GM12878 (cell line): ENCODE data around the gene ANXA11. TPM values are rescaled to one million over a fixed set of nuclear protein-coding genes. Genes with fewer than 3 reads are reported as not detected.

ENCODE experiments used
- ATAC-seq: fragments of 200-7000 bp; cut with Tn5 transposase; 3 replicates; pipeline ENCODE4 v1.9.1; 2020; ENCODE audit warnings: mild to moderate bottlenecking, moderate library complexity
- BruUV-seq: library from RNA; stranded (reverse); fragments of 400-500 nt; replicated peaks from 2 replicates; lab custom pipeline; 2021; lab: Mats Ljungman, UMichigan
- CTCF ChIA-PET: fragments of 300-600 bp; sonication (Branson Sonifier 250); formaldehyde crosslinking; extraction: SDS; loops from one replicate; lab custom pipeline; 2021; ENCODE audit warnings: inconsistent platforms; lab: Yijun Ruan, JAX
- POLR2A ChIA-PET: fragments of 350-600 bp; formaldehyde crosslinking; extraction: SDS; loops from one replicate; lab custom pipeline; 2021; ENCODE audit warnings: inconsistent platforms; lab: Charles Lee
- RAD21 ChIA-PET: fragments of 300-600 bp; sonication (Branson Sonifier 250); formaldehyde crosslinking; loops from one replicate; lab custom pipeline; 2023; ENCODE audit warnings: antibody characterized with exemption; ENCODE audit not compliant: unreplicated experiment; lab: Charles Lee
- SMC1A ChIA-PET: fragments of 300-600 bp; sonication (Branson Sonifier 250); formaldehyde crosslinking; loops from one replicate; lab custom pipeline; 2023; ENCODE audit not compliant: unreplicated experiment, uncharacterized antibody; lab: Charles Lee
- DNase-seq: peaks from one replicate; pipeline ENCODE4 v3.0.0-alpha.2; 2011; ENCODE audit warnings: low read depth, low spot score
- FAIRE-seq: peaks from 3 replicates; lab custom pipeline; 2011; peaks lifted over from hg19 to GRCh38; lab: Jason Lieb, UNC
- H2AFZ ChIP-seq: 2 replicates; pipeline ENCODE4 v1.6.0; 2011; ENCODE audit warnings: low read depth, low read length, control low read depth; ENCODE audit not compliant: control insufficient read depth
- H3K27ac ChIP-seq: 2 replicates; pipeline ENCODE4 v1.5.1; 2011; ENCODE audit warnings: control low read depth; ENCODE audit not compliant: control insufficient read depth, insufficient read depth
- H3K27me3 ChIP-seq, 2 experiments: replicated peaks in 1 of 2; 2 replicates each; pipeline versions ENCODE4 v1.6.0 to v1.6.1; 2011; ENCODE audit warnings: low read length in 1 of 2; ENCODE audit not compliant: control insufficient read depth in 2 of 2, insufficient read depth in 2 of 2
- H3K36me3 ChIP-seq, 2 experiments: 2 replicates each; pipeline ENCODE4 v1.5.1; 2011; ENCODE audit warnings: low read length in 1 of 2; ENCODE audit not compliant: control insufficient read depth in 2 of 2, insufficient read depth in 2 of 2
- H3K4me1 ChIP-seq: 2 replicates; pipeline ENCODE4 v1.6.1; 2011; ENCODE audit warnings: mild to moderate bottlenecking, low read length, moderate library complexity, mixed read lengths; ENCODE audit not compliant: control insufficient read depth, insufficient read depth
- H3K4me2 ChIP-seq: 2 replicates; pipeline ENCODE4 v1.6.0; 2011; ENCODE audit warnings: control low read depth; ENCODE audit not compliant: control insufficient read depth, insufficient read depth
- H3K4me3 ChIP-seq: fragments of 200-600 bp; sonication (generic); 2 replicates; pipeline ENCODE4 v1.5.1; 2016
- H3K79me2 ChIP-seq: 2 replicates; pipeline ENCODE4 v1.6.0; 2011; ENCODE audit warnings: low read length; ENCODE audit not compliant: control insufficient read depth, insufficient read depth
- H3K9ac ChIP-seq: 2 replicates; pipeline ENCODE4 v1.8.0; 2011; ENCODE audit warnings: low read length, control low read depth, mixed read lengths; ENCODE audit not compliant: control insufficient read depth, insufficient read depth
- H3K9me3 ChIP-seq: replicated peaks from 3 replicates; pipeline ENCODE4 v1.5.1; 2011; ENCODE audit warnings: mild to moderate bottlenecking, low read length; ENCODE audit not compliant: control insufficient read depth, insufficient read depth
- H4K20me1 ChIP-seq: 2 replicates; pipeline ENCODE4 v1.6.0; 2011; ENCODE audit not compliant: control insufficient read depth, insufficient read depth
- CBX5 ChIP-seq: sonication (generic); IDR thresholded peaks from 2 replicates; pipeline ENCODE4 v1.6.1; 2016; ENCODE audit warnings: low read depth, moderate library complexity, mild to moderate bottlenecking, inconsistent platforms
- EP300 ChIP-seq, 2 experiments: fragments of 150-350 bp in 1 of 2; IDR thresholded peaks; 2 replicates each; pipeline ENCODE4 v1.6.1; 2011 to 2012; ENCODE audit warnings: low read depth in 2 of 2, low read length in 2 of 2, borderline replicate concordance in 1 of 2, improper control_type of control experiment in 1 of 2, inconsistent platforms in 1 of 2; ENCODE audit not compliant: control insufficient read depth in 1 of 2
- MYB ChIP-seq: fragments of 150-350 bp; IDR thresholded peaks from 2 replicates; pipeline ENCODE4 v1.6.1; 2014; ENCODE audit warnings: mild to moderate bottlenecking, low read depth, low read length, borderline replicate concordance
- NFIC ChIP-seq: IDR thresholded peaks from 2 replicates; pipeline ENCODE4 v1.6.1; 2012; ENCODE audit warnings: low read depth, mild to moderate bottlenecking, inconsistent platforms, low read length, moderate library complexity
- POLR2A ChIP-seq: IDR thresholded peaks from 2 replicates; pipeline ENCODE4 v1.6.1; 2011; ENCODE audit warnings: low read depth, mild to moderate bottlenecking, low read length
- ZNF207 ChIP-seq: fragments of 450-650 bp; IDR thresholded peaks from 2 replicates; pipeline ENCODE4 v1.6.1; 2014; ENCODE audit warnings: antibody characterized with exemption, mild to moderate bottlenecking, borderline replicate concordance
- ZNF24 ChIP-seq: fragments of 450-650 bp; IDR thresholded peaks from 2 replicates; pipeline ENCODE4 v1.6.1; 2017; ENCODE audit warnings: antibody characterized with exemption, mild to moderate bottlenecking
- WGBS: methylation state at CpG from one replicate; pipeline ENCODE4 v1.1.6; 2016; ENCODE audit warnings: low lambda C conversion rate; ENCODE audit not compliant: insufficient replicate concordance, insufficient coverage; ENCODE audit errors: missing lambda C conversion rate; 5-methylcytosine and 5-hydroxymethylcytosine counted together
- in situ Hi-C: fragments of 300-500 bp; cut with MboI; formaldehyde crosslinking; loops from 9 replicates; pipeline ENCODE4 v1.14.3; 2018; ENCODE audit warnings: mixed read lengths
- intact Hi-C: fragments of 100-400 bp; cut with micrococcal nuclease; formaldehyde crosslinking; loops from one replicate; pipeline ENCODE4 v1.14.2; 2022; ENCODE audit not compliant: unreplicated experiment
- polyA plus RNA-seq, 11 experiments: library from polyadenylated mRNA; depleted of rRNA in 4 of 11; unstranded in 6 of 11; stranded (reverse) in 5 of 11; fragments of >200 nt; fragmentation: Nextera tagmentation in 4 of 11; fragmentation: Illumina TruSeq in 1 of 11; extraction: Ambion mirVana in 4 of 11; extraction: Trizol in 1 of 11; gene quantifications; 1 replicate in 1 of 11; 2 replicates in 10 of 11; pipeline versions ENCODE4 v1.2.1 to v1.2.3, GENCODE V29; 2011 to 2016; ENCODE audit warnings: inconsistent platforms in 2 of 11, missing spikeins in 2 of 11, low read depth in 1 of 11
- total RNA-seq, 4 experiments: library from RNA; depleted of rRNA in 3 of 4; stranded (reverse); fragments of >200 nt in 3 of 4; fragmentation: Illumina TruSeq in 1 of 4; extraction: Trizol in 1 of 4; gene quantifications; 2 replicates each; pipeline versions ENCODE4 v1.2.1 to v1.2.3, GENCODE V29; 2013 to 2021
- TF ChIP-seq, protein P1 (sequence below): fragments of 450-650 bp; IDR thresholded peaks from 2 replicates; pipeline ENCODE4 v1.6.1; 2014; ENCODE audit warnings: mild to moderate bottlenecking

Gene ANXA11
- total and polyA plus RNA-seq, 10 of the 15 experiments (the other 5 are each of a cell fraction or from before 2014, with no cell fraction given), result 25.0 to 129 (median 72.2) TPM

DNA sequence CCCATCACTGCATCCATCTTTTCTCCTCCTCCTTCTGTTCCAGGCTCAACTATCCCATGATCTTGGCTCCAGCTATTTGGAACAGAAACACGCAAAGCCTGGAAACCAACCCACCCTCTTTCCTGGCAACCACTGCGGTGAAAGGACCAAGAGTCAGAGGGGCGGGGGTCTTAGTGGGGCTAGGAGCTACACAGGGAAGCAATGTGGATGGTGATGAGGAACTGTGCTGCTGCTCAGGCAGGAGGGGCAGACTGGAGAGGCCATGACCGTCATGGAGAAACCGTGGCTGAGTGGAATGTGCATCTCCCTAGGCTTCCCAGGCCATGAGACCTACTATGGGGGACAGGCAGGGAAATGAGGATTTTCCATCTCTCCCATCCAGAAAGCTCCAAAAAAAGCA lies 47.2 kb downstream of the ANXA11 start (continued):
- no peak for TF ChIP-seq ZNF24

DNA sequence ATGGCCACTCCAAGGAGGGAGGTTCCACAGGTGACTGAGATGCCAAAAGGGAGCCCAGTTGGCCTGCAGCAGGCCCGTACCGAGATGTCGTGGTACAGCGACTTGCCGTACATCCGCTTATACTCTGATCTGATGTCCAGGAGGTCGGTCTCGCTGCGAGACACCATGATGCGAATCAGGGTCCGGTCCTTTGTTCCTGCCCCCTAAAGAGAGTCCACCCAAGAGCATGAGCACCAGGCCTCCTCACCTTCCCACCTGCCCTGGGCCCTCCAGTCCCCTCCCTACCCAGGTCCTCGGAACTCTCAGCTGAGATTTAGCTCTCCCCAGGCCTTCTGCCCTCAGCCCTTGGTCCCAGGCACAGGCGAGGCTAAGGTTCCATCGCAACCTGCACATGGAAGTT lies 47.8 kb downstream of the ANXA11 start:
- no peaks in the 10 kb centered on the region for H3K79me2 ChIP-seq
- no peak for ATAC-seq
- no peak overlapping the region for H3K4me2 ChIP-seq
- H3K27me3 ChIP-seq, result no peaks in the 10 kb centered on the region
- intact Hi-C loops (no loop called here), in situ Hi-C loops (no loop called here)
- H3K36me3 ChIP-seq, result peaks cover 15 to 25% of the 10 kb centered on the region in 2 experiments; a peak in 3 of 4 replicates
- peaks cover 5% of the 10 kb centered on the region for H3K4me1 ChIP-seq
- ChIA-PET CTCF (interaction anchor here (2.0 kb wide), 1 partner anchor 13 kb away, joined by 8 read pairs; no protein-coding TSS in a partner anchor), SMC1A (no interaction called here), RAD21 (interaction anchor here (1.0 kb wide), 1 partner anchor 13 kb away, joined by 5 read pairs; no protein-coding TSS in a partner anchor), POLR2A (no interaction called here)
- no peak for DNase-seq
- no peak overlapping the region for H2AFZ ChIP-seq
- H3K9me3 ChIP-seq, result no peaks in the 10 kb centered on the region
- H3K9ac ChIP-seq, result no peak overlapping the region
- BruUV-seq, result no TSS peak
- TF ChIP-seq EP300 (IDR thresholded peaks at IDR 0.05; ENCODE audit: borderline replicate concordance in 1 of 2, control insufficient read depth in 1 of 2, low read depth in 2 of 2, low read length in 2 of 2) (no peak), CBX5 (no peak), NFIC (no peak), POLR2A (no peak), MYB (no peak), ZNF207 (no peak)
- TF ChIP-seq, protein P1, sequence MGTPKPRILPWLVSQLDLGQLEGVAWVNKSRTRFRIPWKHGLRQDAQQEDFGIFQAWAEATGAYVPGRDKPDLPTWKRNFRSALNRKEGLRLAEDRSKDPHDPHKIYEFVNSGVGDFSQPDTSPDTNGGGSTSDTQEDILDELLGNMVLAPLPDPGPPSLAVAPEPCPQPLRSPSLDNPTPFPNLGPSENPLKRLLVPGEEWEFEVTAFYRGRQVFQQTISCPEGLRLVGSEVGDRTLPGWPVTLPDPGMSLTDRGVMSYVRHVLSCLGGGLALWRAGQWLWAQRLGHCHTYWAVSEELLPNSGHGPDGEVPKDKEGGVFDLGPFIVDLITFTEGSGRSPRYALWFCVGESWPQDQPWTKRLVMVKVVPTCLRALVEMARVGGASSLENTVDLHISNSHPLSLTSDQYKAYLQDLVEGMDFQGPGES, result no peak
- 95% methylated on average over 14 of the region's 14 CpGs for WGBS
- no peaks in the 10 kb centered on the region for H4K20me1 ChIP-seq
- no peak overlapping the region for H3K4me3 ChIP-seq
- no peak for FAIRE-seq
- H3K27ac ChIP-seq, result no peak overlapping the region
